Measurements from ENCODE around the gene S100PBP. TPM values are rescaled to one million over a fixed set of nuclear protein-coding genes. Genes with fewer than 3 reads are reported as not detected.

S100PBP gene
- total and polyA plus RNA-seq, 2 of the 4 experiments (the other 2 are of a cell fraction), result 13.9 to 20.3 TPM

DNA sequence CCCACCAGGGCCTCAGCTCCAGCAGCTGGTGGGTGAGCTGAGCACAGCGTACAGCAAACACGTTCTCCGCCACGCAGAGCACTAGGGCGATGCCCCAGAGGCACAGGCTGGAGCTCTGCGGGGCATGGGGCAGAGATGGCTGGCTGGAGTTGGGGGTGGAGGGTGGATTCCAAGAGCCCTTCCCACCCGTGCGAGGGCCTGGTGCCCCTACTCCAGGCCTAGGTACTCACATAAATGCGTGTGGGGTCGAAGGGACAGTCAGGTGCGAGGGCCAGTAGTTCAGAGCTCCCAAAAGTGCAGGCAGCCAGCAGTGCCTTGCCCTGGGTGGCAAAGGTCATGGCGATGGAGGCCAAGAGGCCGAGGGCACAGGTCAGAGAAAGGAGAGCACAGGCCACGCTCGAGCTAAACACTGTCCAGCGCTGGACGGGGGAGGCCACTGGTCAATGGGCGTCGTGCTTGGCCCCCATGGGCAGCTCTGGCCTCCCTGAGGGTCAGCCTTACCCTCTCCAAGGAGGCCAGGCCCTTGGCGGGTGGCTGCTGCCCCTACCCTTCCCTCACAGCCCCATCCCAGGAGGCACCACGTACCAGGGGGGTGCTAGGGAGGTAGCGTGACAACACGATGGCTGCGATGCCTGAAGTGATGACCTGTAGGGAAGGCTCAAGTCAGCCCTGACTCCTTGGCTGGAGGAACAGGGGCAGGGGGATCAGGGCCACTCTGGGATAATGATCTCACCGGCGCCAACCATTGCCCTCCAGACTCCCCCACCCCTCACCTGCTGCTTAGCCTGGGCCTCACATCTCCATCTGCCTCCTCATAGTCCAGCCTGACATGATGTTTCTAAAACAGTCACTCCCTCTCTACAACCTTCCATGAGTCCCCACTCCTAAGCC is 78.1 kb downstream of the S100PBP start:
- Histone ChIP-seq H3K56ac (ENCODE audit: extremely low read depth, insufficient read depth, low read length) (no peak overlapping the region), H3K18ac (ENCODE audit: low read depth, low read length) (no peak overlapping the region), H2AK9ac (replicated peaks; ENCODE audit: low read depth, low read length, poor library complexity) (no peak overlapping the region), H3K9me3 (ENCODE audit: control insufficient read depth, insufficient read depth, low read length) (peaks cover 2% of the 10 kb centered on the region; the same call in 1 of the 2 replicates), H3K4ac (ENCODE audit: low read depth, low read length) (no peak overlapping the region), H4K91ac (ENCODE audit: insufficient read depth, low read depth, low read length) (no peak overlapping the region), H3K79me1 (ENCODE audit: low read depth in 1 of 2, low read length in 2 of 2) (peaks cover 0 to 5% of the 10 kb centered on the region in 2 experiments; a peak in 1 of 4 replicates), H3K4me3 (ENCODE audit: insufficient read depth, low read depth, low read length) (no peak overlapping the region), H2BK5ac (ENCODE audit: low read depth, low read length, poor library complexity, severe bottlenecking) (no peak overlapping the region), H4K5ac (ENCODE audit: low read depth, low read length) (no peak overlapping the region), H3K27me3 (ENCODE audit: control insufficient read depth, insufficient read depth, low read length) (peaks cover 20% of the 10 kb centered on the region), H3K9me1 (ENCODE audit: insufficient read depth, low read length) (peaks cover 6% of the 10 kb centered on the region; the same call in 1 of the 2 replicates), H3K4me1 (ENCODE audit: control insufficient read depth, insufficient read depth, low read length) (peaks cover 2% of the 10 kb centered on the region; the same call in 1 of the 2 replicates), H2AFZ (replicated peaks; ENCODE audit: low read length, poor library complexity) (no peak overlapping the region), H3K4me2 (ENCODE audit: low read depth, low read length) (no peak overlapping the region), H2AK5ac (ENCODE audit: low read depth, low read length) (no peak overlapping the region), H2BK20ac (ENCODE audit: low read depth, low read length) (no peak overlapping the region), H3K27ac (ENCODE audit: insufficient read depth, low read length) (no peak overlapping the region), H2BK15ac (ENCODE audit: low read depth, low read length) (no peak overlapping the region), H3K9ac (ENCODE audit: low read depth, low read length) (no peak overlapping the region), H4K20me1 (ENCODE audit: insufficient read depth, low read length) (no peaks in the 10 kb centered on the region), H2BK120ac (ENCODE audit: low read depth, low read length) (no peak overlapping the region), H4K8ac (ENCODE audit: low read depth in 2 of 2, low read length in 2 of 2) (no peak overlapping the region), H3K23ac (ENCODE audit: low read depth, low read length) (no peak overlapping the region), H3K36me3 (ENCODE audit: control insufficient read depth, insufficient read depth, low read length) (peaks cover 1% of the 10 kb centered on the region; the same call in 1 of the 2 replicates), H3K14ac (replicated peaks; ENCODE audit: low read depth, low read length) (no peak overlapping the region)
- CTCF ChIA-PET, result no interaction called here
- POLR2A ChIA-PET (ENCODE audit: unreplicated experiment), result no interaction called here
- intact Hi-C loops (cut with micrococcal nuclease), result no loop called here
- no TSS peak for BruUV-seq (replicated peaks)
- TF ChIP-seq FOS (IDR thresholded peaks at IDR 0.05; ENCODE audit: low read depth, low read length), result no peak
- TF ChIP-seq, protein P1, sequence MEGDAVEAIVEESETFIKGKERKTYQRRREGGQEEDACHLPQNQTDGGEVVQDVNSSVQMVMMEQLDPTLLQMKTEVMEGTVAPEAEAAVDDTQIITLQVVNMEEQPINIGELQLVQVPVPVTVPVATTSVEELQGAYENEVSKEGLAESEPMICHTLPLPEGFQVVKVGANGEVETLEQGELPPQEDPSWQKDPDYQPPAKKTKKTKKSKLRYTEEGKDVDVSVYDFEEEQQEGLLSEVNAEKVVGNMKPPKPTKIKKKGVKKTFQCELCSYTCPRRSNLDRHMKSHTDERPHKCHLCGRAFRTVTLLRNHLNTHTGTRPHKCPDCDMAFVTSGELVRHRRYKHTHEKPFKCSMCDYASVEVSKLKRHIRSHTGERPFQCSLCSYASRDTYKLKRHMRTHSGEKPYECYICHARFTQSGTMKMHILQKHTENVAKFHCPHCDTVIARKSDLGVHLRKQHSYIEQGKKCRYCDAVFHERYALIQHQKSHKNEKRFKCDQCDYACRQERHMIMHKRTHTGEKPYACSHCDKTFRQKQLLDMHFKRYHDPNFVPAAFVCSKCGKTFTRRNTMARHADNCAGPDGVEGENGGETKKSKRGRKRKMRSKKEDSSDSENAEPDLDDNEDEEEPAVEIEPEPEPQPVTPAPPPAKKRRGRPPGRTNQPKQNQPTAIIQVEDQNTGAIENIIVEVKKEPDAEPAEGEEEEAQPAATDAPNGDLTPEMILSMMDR (conservative IDR thresholded peaks at IDR 0.05; ENCODE audit: low read depth, low read length), result no peak
- no peak for TF ChIP-seq MAZ (IDR thresholded peaks at IDR 0.05; ENCODE audit: borderline replicate concordance, low read depth, low read length)
- TF ChIP-seq CHD1 (IDR thresholded peaks at IDR 0.05; ENCODE audit: low read depth, low read length), result no peak
- TF ChIP-seq NFE2L2 (IDR thresholded peaks at IDR 0.05; ENCODE audit: low read depth, low read length), result no peak
- no peak for TF ChIP-seq SMC3 (IDR thresholded peaks at IDR 0.05; ENCODE audit: low read depth, low read length)
- ATAC-seq (ENCODE audit: low read depth) (no peak), DNase-seq (no peak)
- 82% methylated on average over 9 of the region's 26 CpGs; no CpG with 5 or more reads in 1 of the 2 experiments for WGBS, 2 experiments (ENCODE audit: extremely low coverage in 2 of 2, insufficient read length in 1 of 2)
- dilution Hi-C loops (cut with HindIII; ENCODE audit: low sequenced_read_pairs, unreplicated experiment), result no loop called here
- in situ Hi-C loops (cut with MboI; ENCODE audit: low sequenced_read_pairs), result no loop called here
